Inflammatory macrophage treated with lipopolysaccharide for 1 hour (primary cell): ENCODE data around the gene LTBP1.
"Not testable (repeated sequence)": the region's sequence is repeated elsewhere in the genome, so short reads cannot be mapped to it uniquely, and the experiment has no call there.

Source experiments
- DNase-seq, 2 donors: peaks; one replicate each; pipeline ENCODE4 v3.0.0-alpha.2; 2020 to 2022

Gene LTBP1

GRCh38 chr2:33047939-33048338 lies 101.2 kb downstream of the LTBP1 start:
- no peak for DNase-seq

DNA sequence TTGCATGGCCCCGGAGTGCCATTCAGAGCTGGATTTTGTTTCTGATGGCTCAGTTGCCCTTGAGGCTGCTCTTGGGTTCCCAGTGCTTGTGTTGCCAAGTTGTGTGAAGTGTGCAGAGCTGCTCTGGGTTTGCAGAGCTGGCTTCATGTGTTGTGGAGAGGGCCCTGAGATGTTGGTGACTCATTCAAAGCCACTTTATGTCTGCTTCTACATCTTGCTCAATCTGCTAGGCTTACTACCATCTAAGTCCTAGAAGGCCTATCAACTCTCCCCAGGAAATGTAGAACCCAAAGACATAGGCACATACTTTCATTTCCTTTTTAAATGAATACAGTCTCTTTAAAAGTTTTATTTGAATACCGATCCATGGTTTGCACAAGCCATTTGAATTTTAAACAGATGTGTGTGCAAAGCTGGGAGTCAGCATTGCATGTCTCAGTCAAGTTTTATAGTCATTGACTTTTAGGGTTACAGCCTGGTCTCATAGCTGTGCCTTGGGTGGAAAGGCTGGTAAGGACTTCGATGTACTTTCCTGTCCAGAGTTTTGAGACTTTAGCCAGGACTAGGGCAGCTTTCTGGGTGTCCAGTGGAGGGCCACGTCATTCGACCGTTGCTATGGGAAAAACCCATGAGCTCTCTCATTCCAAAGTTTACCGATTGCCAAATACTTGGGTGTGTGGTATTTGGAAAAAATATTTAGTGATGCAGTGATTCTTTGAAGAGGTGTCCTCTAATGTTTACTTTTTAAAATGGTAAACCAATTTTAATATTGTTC lies 105.0 kb downstream of the LTBP1 start:
- DNase-seq, result peak; percentile 3 to 6

DNA sequence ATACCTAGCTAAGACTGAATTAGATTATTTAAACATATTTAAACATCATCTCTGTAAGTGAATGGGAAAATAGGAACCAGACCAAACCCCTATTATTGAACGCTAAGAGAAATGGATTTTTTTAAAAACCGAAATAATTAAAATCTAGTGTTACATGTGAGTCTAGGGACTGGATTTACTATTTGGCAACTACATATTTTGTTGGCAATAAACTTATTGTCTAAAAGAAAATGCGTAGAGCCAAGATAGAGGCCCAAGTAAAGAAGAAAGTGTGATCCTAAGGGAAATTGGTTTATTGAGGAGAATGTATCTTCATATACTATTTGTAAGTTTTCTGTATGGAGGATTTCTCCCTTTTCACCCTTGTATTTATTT lies 105.6 kb downstream of the LTBP1 start:
- DNase-seq, result no peak

- not testable (repeated sequence) for DNase-seq
Measured at GRCh38 chr2:33052795-33053194, 106.0 kb downstream of the LTBP1 start.

- no peak for DNase-seq
Measured at GRCh38 chr2:33056170-33056569, 109.4 kb downstream of the LTBP1 start.

GRCh38 chr2:33057307-33058028 lies 110.7 kb downstream of the LTBP1 start:
- DNase-seq, result not testable (repeated sequence)

- no peak for DNase-seq
Measured at GRCh38 chr2:33058716-33059470, 112.1 kb downstream of the LTBP1 start.

GRCh38 chr2:33059471-33060156 lies 112.9 kb downstream of the LTBP1 start:
- DNase-seq, result no peak

- DNase-seq, result no peak
Measured at GRCh38 chr2:33060405-33060804, 113.7 kb downstream of the LTBP1 start.

GRCh38 chr2:33062665-33063250 lies 116.0 kb downstream of the LTBP1 start:
- no peak for DNase-seq

- no peak for DNase-seq
Measured at GRCh38 chr2:33064349-33064801, 117.6 kb downstream of the LTBP1 start.

GRCh38 chr2:33067598-33067997 lies 120.8 kb downstream of the LTBP1 start:
- no peak for DNase-seq

- no peak for DNase-seq
Measured at GRCh38 chr2:33068261-33068660, 121.5 kb downstream of the LTBP1 start.

DNA sequence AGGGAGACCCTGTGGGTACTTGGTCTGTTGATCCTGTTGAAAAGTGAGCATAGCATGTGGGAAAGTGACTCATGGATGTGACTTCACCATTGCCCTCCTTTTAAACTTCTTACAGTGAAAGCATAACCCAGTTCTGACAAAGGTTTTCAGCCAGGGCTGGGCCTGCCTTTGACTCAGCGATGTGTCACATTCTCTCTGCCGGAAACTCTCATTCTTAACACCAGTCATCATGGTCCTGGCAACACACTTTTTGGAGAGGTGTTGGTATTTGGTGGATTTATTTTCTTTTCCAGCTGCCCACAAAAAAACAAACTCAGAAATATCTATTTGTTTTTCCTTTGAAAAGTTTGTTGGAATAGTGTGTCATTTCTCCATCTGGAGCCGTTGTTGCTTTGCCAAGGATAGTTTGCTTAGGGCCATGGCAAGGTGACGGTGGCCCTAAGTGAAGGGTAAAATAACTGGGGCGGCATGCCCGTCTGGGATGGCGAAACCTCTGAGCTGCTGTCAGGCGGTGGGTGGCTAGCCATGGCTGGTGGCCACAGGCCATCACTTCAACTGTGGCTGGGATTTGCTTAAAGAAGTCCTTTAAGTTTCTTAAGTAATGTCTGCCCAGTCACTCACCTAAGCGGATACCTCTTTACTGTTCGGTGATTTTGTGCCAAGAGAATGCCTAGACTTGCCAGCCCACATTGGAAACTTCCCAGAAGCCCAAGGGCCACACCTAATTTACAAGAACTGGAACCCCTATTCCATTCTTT lies 123.3 kb downstream of the LTBP1 start:
- no peak for DNase-seq

- DNase-seq, result no peak
Measured at GRCh38 chr2:33071591-33071990, 124.8 kb downstream of the LTBP1 start.

GRCh38 chr2:33072614-33073013 lies 125.9 kb downstream of the LTBP1 start:
- no peak for DNase-seq

GRCh38 chr2:33073018-33073417 lies 126.3 kb downstream of the LTBP1 start:
- DNase-seq, result no peak

- DNase-seq, result no peak
Measured at GRCh38 chr2:33074197-33074596, 127.4 kb downstream of the LTBP1 start.

GRCh38 chr2:33077311-33077710 lies 130.6 kb downstream of the LTBP1 start:
- no peak for DNase-seq

- DNase-seq, result no peak
Measured at GRCh38 chr2:33077844-33078243, 131.1 kb downstream of the LTBP1 start.

DNA sequence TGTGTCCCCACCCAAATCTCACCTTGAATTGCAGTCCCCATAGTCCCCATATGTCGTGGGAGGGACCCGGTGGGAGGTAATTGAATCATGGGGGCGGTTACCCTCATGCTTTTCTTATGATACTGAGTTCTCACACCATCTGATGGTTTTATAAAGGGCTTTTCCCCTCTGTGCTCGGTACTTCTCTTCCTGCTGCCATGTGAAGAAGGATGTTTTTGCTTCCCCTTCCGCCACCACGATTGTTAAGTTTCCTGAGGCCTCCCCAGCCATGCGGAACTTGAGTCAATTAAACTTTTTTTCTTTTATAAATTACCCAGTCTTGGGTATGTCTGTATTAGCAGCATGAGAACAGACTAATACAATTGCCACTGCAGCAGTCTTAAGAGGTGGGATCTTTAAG lies 134.9 kb downstream of the LTBP1 start:
- DNase-seq, result no peak
